ENCODE results near the gene PIGQ.

The PIGQ gene

DNA sequence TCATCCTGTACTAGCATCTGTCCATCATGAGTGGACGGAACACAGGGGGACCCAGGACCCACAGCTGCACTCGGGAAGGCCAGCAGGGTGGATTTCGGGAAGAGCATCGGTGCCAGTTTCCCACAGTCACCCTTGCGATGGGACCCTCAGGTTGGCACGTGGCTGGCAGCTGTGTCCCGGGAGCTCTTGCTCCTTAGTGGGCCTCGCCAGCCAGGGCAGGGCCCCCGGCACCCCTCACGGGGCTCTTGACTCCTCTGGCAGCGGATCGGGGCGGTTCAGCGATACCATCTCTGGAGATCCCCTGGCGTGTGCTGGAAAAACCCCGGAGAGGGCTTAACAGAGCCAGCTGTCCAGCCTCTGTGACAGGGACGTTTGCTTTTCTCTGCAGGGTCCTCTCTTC lies 33.0 kb upstream of the PIGQ start:
- Histone ChIP-seq H3K4me3 (ENCODE audit: low read length) (no peak overlapping the region), H3K9me3 (ENCODE audit: control insufficient read depth, low read length) (no peaks in the 10 kb centered on the region), H3K27me3 (ENCODE audit: control insufficient read depth, insufficient read depth, low read length) (no peaks in the 10 kb centered on the region), H3K4me1 (ENCODE audit: control insufficient read depth, insufficient read depth, low read length) (peaks cover 42% of the 10 kb centered on the region), H3K9ac (ENCODE audit: low read length) (no peak overlapping the region), H3K36me3 (ENCODE audit: control insufficient read depth, insufficient read depth, low read length) (peaks cover 3% of the 10 kb centered on the region)

DNA sequence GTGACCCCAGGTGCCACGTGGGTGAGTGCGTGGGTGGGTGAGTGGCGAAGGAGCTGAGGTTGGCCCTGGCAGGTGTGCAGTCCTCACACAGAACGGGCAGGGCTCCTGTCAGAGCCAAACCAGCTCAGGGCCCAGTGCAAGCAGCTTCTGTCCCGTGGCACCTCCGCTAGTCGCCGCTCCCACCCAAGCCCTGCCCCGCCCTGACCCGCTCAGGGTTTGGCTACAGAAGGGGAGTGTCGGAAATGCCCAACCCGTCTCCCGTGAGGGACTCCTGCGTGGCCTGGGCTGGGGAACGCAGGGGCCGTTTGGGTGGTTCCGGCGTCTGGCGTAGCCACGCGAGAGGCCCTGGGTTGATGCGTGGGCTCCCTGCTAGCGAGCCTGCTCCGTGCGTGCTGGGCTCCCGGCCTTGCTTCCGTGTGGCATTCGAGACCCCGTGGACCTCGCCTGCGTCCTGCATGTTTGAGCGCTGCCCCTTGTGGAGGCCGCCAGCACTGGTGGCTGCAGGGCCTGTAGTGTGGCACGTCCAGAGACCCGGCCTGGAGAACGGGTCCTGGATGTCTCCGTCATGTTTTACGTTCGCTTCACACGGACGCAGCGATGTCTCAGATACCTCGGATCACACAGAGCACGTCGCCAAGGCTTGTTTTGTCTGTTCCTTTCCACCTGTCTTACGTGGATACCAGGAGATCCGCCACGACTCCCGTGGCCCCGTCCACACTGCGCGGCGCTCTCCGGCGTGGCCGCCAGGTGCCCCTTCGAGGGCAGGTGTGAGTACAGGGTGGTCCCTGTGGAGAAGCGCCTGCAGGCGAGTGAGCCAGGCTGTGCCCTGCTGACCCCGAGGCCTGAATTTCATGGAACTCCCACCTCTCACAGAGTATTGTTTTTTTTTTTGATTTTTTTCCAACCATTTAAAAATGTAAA lies 32.1 kb upstream of the PIGQ start:
- Histone ChIP-seq H3K9ac (ENCODE audit: low read length) (no peak overlapping the region), H3K27me3 (ENCODE audit: control insufficient read depth, insufficient read depth, low read length) (no peaks in the 10 kb centered on the region), H3K4me1 (ENCODE audit: control insufficient read depth, insufficient read depth, low read length) (peaks cover 42% of the 10 kb centered on the region), H3K4me3 (ENCODE audit: low read length) (no peak overlapping the region), H3K36me3 (ENCODE audit: control insufficient read depth, insufficient read depth, low read length) (peaks cover 3% of the 10 kb centered on the region), H3K9me3 (ENCODE audit: control insufficient read depth, low read length) (no peaks in the 10 kb centered on the region)

DNA sequence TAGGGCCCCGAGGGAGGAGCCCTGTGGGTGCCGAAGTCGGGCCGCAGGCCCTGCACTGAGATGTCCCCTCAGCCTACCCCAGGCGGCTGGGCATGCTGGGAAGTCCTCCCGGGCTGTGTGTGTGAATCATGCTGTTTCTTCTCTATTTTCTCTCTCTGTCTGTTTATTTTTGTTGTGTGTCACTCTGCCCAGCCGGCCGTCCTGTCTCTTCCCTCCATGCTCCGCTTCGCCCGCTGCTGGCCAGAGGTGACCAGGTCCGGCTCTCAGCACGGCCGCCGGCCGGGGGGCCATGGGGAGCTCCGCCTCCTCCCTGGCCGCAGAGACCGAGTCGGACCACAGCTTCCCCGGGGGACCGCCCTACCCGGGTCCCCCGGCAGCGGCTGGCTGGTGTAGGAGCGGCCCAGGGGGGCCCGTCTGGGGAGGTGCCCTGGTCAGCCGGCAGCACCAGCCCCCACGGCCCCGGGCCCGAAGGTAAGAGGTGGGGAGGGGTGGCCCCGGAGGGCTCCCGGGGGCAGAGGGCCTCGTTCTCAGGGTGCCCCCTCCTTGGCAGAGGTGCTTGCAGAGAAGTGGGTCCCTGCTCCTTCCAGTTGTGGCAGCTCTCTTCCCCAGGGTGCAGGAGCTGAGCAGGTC lies 29.8 kb upstream of the PIGQ start:
- no peaks in the 10 kb centered on the region for H3K9me3 ChIP-seq (ENCODE audit: control insufficient read depth, low read length)
- H3K4me1 ChIP-seq (ENCODE audit: control insufficient read depth, insufficient read depth, low read length): peaks cover 25% of the 10 kb centered on the region
- peaks cover 3% of the 10 kb centered on the region for H3K36me3 ChIP-seq (ENCODE audit: control insufficient read depth, insufficient read depth, low read length)

DNA sequence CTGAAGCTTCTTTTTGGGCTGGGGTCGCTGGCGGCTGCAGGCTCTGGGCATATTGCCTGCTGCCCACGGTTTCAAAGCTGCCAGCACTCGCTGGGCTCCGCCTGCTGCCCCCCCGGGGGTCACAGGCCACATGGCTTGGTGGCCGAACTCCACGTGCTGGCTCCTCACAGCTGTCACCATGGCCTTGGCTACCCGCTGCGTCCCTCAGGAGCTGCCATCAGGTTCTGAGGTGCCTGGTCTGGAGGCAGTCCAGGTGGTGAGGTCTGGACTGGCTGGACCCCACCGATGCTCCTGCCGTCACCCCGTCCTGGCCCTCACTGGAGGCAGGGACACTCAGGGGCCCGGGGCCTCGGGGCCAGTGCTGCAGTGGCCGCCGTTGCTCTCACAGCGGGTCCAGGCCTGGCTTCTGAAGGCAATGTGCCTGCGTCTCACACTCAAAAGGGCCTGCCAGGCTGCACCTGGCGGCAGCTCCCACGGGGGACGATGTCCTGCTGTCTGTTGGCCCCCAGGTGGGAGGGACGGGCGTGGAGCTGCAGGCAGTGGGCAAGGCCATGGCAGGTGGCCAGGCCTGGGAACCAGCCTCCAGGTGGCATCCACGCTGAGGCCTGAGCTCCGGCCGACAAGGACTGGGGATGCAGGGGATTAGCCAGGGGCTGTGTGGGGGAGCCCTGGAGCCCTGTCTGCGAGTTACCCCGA lies 29.0 kb upstream of the PIGQ start:
- Histone ChIP-seq H3K9me3 (ENCODE audit: control insufficient read depth, low read length) (no peaks in the 10 kb centered on the region), H3K4me1 (ENCODE audit: control insufficient read depth, insufficient read depth, low read length) (peaks cover 23% of the 10 kb centered on the region), H3K27me3 (ENCODE audit: control insufficient read depth, insufficient read depth, low read length) (no peaks in the 10 kb centered on the region), H3K36me3 (ENCODE audit: control insufficient read depth, insufficient read depth, low read length) (peaks cover 3% of the 10 kb centered on the region), H3K9ac (ENCODE audit: low read length) (no peak overlapping the region), H3K4me3 (ENCODE audit: low read length) (no peak overlapping the region)

More for the DNA sequence above, 29.8 kb upstream of the PIGQ start:
- H3K27me3 ChIP-seq (ENCODE audit: control insufficient read depth, insufficient read depth, low read length): no peaks in the 10 kb centered on the region
- no peak overlapping the region for H3K9ac ChIP-seq (ENCODE audit: low read length)
- H3K4me3 ChIP-seq (ENCODE audit: low read length): no peak overlapping the region

DNA sequence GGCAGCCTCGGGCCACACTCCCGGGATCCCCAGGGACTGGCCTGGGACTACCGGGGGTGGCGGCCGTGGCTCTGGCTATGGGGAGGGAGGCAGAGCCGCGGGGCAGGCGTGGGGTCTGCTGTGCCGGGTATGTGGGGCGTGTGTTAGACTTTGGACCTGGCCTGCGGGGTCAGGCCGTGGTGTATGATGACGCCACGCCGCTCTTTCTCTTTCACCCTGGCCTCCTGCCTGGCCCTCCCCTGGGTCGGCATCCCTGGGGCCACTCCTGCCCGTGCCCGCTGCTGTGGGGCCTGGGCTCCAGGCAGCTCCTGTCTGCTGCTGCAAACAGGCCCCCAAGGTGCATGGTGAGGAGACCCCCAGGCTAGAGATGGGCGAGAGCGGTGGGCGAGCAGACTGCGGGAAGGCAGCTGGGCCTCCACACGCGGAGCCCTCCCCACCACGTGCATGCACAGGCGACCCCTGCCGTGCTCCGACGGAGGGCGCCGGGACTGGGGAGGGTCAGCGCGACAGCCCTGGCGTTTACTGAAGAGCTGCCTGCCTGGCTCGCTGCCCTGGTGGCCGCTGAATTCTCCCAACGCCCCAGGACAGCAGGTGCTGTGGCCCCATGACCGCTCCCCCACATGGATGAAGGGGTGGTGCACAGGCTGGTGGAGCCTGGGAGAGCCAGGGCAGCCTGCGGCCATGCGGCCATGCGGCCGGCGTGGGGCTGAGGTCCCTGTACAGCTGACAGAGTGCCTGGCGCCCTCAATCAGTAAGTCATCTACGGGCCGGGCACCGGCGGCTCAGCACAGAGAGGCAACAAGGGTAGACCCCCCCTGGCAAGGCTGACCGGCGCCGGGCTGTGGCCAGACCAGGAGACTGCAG lies 26.2 kb upstream of the PIGQ start:
- no peak overlapping the region for H3K9ac ChIP-seq (ENCODE audit: low read length)
- no peaks in the 10 kb centered on the region for H3K27me3 ChIP-seq (ENCODE audit: control insufficient read depth, insufficient read depth, low read length)
- H3K36me3 ChIP-seq (ENCODE audit: control insufficient read depth, insufficient read depth, low read length): peaks cover 3% of the 10 kb centered on the region
- no peak overlapping the region for H3K4me3 ChIP-seq (ENCODE audit: low read length)
- H3K9me3 ChIP-seq (ENCODE audit: control insufficient read depth, low read length): no peaks in the 10 kb centered on the region
- H3K4me1 ChIP-seq (ENCODE audit: control insufficient read depth, insufficient read depth, low read length): peaks cover 16% of the 10 kb centered on the region

DNA sequence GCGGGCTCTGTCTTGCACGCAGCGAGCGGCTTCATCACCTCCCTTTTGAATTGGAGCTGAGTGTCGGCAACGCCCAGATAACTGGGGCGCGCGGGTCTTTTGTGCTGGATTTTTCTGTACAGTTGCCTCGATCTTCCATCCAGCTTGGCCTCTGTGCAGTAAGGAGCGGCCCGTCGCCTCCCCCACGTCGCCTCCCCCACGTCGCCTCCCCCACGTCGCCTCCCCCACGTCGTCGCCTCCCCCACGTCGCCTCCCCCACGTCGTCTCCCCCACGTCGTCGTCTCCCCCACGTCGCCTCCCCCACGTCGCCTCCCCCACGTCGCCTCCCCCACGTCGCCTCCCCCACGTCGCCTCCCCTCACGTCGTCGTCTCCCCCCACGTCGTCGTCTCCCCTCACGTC lies 25.3 kb upstream of the PIGQ start:
- H3K27me3 ChIP-seq (ENCODE audit: control insufficient read depth, insufficient read depth, low read length): no peaks in the 10 kb centered on the region
- no peaks in the 10 kb centered on the region for H3K9me3 ChIP-seq (ENCODE audit: control insufficient read depth, low read length)
- H3K4me3 ChIP-seq (ENCODE audit: low read length): no peak overlapping the region
- no peaks in the 10 kb centered on the region for H3K36me3 ChIP-seq (ENCODE audit: control insufficient read depth, insufficient read depth, low read length)
- H3K4me1 ChIP-seq (ENCODE audit: control insufficient read depth, insufficient read depth, low read length): peaks cover 16% of the 10 kb centered on the region
- H3K9ac ChIP-seq (ENCODE audit: low read length): no peak overlapping the region

DNA sequence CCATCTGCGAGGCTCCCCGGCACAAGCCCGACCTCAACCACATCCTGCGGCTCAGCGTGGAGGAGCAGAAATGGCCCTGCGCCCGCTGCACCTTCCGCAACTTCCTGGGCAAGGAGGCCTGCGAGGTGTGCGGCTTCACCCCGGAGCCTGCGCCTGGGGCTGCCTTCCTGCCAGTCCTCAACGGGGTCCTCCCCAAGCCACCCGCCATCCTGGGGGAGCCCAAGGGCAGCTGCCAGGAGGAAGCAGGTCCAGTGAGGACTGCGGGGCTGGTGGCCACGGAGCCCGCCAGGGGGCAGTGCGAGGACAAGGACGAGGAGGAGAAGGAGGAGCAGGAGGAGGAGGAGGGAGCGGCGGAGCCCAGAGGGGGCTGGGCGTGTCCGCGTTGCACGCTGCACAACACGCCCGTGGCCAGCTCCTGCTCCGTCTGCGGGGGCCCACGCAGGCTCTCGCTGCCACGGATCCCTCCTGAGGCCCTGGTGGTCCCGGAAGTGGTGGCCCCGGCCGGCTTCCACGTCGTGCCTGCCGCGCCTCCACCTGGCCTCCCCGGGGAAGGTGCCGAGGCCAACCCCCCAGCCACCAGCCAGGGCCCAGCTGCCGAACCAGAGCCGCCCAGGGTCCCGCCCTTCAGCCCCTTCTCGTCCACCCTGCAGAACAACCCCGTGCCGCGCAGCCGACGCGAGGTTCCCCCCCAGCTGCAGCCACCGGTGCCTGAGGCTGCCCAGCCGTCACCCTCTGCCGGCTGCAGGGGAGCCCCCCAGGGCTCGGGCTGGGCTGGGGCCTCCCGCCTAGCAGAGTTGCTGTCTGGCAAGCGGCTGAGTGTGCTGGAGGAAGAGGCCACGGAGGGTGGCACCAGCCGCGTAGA lies 22.6 kb upstream of the PIGQ start:
- Histone ChIP-seq H3K36me3 (ENCODE audit: control insufficient read depth, insufficient read depth, low read length) (no peaks in the 10 kb centered on the region), H3K4me1 (ENCODE audit: control insufficient read depth, insufficient read depth, low read length) (peaks cover 16% of the 10 kb centered on the region), H3K27me3 (ENCODE audit: control insufficient read depth, insufficient read depth, low read length) (no peaks in the 10 kb centered on the region), H3K4me3 (ENCODE audit: low read length) (no peak overlapping the region), H3K9me3 (ENCODE audit: control insufficient read depth, low read length) (no peaks in the 10 kb centered on the region), H3K9ac (ENCODE audit: low read length) (no peak overlapping the region)

DNA sequence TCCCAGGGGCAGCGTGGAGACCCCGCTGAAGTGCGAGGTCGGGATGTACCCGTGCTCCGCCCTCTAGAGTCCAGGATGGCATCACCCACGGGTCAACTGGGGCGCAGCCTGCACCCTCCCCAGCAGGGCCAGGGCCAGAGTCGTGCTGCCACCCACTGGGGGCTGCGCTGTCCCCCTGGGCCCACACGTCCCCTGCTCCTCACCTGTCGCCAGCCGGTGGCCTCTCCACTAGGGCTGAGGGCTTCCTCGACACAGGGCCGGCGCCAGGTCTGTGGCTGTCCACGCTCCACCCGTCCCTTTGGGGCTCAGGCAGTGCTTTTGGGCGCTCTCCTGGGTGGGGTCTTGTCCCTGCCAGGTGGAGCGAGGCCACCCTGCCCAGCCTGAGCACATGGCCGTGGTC lies 21.2 kb upstream of the PIGQ start:
- no peaks in the 10 kb centered on the region for H3K9me3 ChIP-seq (ENCODE audit: control insufficient read depth, low read length)
- H3K4me3 ChIP-seq (ENCODE audit: low read length): no peak overlapping the region
- peaks cover 16% of the 10 kb centered on the region for H3K4me1 ChIP-seq (ENCODE audit: control insufficient read depth, insufficient read depth, low read length)
- H3K36me3 ChIP-seq (ENCODE audit: control insufficient read depth, insufficient read depth, low read length): no peaks in the 10 kb centered on the region
- no peaks in the 10 kb centered on the region for H3K27me3 ChIP-seq (ENCODE audit: control insufficient read depth, insufficient read depth, low read length)
- no peak overlapping the region for H3K9ac ChIP-seq (ENCODE audit: low read length)

DNA sequence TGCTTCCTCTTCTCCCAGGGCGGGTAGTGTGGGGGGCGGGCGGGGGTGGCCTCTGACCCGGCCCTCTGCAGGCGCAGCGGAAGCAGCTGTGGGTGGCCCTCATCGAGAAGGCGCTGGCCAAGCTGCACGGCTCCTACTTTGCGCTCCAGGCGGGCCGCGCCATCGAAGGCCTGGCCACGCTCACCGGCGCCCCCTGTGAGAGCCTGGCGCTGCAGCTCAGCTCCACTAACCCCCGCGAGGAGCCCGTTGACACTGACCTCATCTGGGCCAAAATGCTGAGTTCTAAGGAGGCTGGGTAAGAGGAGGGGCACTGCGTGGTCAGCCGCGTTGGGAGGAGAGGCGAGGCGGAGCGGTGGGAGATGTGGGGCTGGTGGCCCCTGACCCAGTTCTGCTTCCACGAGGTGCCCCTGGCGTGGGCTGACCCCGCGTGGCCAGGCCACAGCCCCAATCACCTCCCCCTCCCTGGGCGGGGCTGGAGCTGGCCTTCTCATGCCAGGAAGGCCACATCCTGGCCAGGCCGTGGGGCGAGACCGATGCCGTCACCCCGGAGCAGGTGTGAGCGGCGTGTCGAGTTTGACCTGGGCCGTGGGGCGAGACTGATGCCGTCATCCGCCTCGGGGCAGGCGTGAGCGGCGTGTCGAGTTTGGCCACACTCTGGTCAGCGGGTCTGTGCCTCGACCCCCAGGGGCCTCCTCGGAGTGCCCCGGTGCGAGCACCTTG lies 20.1 kb upstream of the PIGQ start:
- Histone ChIP-seq H3K4me1 (ENCODE audit: control insufficient read depth, insufficient read depth, low read length) (peaks cover 16% of the 10 kb centered on the region), H3K27me3 (ENCODE audit: control insufficient read depth, insufficient read depth, low read length) (no peaks in the 10 kb centered on the region), H3K4me3 (ENCODE audit: low read length) (no peak overlapping the region), H3K9ac (ENCODE audit: low read length) (no peak overlapping the region), H3K36me3 (ENCODE audit: control insufficient read depth, insufficient read depth, low read length) (no peaks in the 10 kb centered on the region), H3K9me3 (ENCODE audit: control insufficient read depth, low read length) (no peaks in the 10 kb centered on the region)

DNA sequence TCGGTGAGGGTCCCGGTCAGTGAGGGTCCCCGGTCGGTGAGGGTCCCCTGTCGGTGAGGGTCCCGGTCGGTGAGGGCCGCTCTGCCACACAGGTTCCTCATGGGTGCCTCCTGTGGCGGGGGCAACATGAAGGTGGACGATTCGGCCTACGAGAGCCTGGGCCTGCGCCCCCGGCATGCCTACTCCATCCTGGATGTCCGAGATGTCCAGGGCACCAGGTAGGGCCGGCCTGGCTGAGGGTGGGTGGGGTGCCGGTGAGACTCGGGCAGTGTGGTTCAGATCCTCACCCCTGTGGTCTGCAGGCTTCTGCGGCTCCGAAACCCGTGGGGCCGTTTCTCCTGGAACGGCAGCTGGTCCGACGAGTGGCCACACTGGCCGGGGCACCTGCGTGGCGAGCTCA lies 18.6 kb upstream of the PIGQ start:
- H3K36me3 ChIP-seq (ENCODE audit: control insufficient read depth, insufficient read depth, low read length): no peaks in the 10 kb centered on the region
- no peaks in the 10 kb centered on the region for H3K9me3 ChIP-seq (ENCODE audit: control insufficient read depth, low read length)
- H3K9ac ChIP-seq (ENCODE audit: low read length): no peak overlapping the region
- peaks cover 10% of the 10 kb centered on the region for H3K4me1 ChIP-seq (ENCODE audit: control insufficient read depth, insufficient read depth, low read length)
- H3K4me3 ChIP-seq (ENCODE audit: low read length): no peak overlapping the region
- H3K27me3 ChIP-seq (ENCODE audit: control insufficient read depth, insufficient read depth, low read length): no peaks in the 10 kb centered on the region

Data from mucosa of stomach (tissue), 1 donor.